ENCODE results near the gene KCNJ16. TPM values are rescaled to one million over a fixed set of nuclear protein-coding genes. Genes with fewer than 3 reads are reported as not detected.

KCNJ16 gene
- total RNA-seq, 1 experiment from 2014 or later: not detected

GRCh38 chr17:70158180-70158579 lies 83.2 kb downstream of the KCNJ16 start:
- H3K27ac ChIP-seq (ENCODE audit: low read length): no peak overlapping the region
- no peak for DNase-seq (ENCODE audit: low read depth, low spot score)
- no peaks in the 10 kb centered on the region for H3K27me3 ChIP-seq (ENCODE audit: control insufficient read depth, insufficient read depth, low read length)
- H3K36me3 ChIP-seq (ENCODE audit: control insufficient read depth, insufficient read depth, low read length): no peaks in the 10 kb centered on the region
- no peaks in the 10 kb centered on the region for H3K9me3 ChIP-seq (ENCODE audit: control insufficient read depth, insufficient read depth, low read depth, low read length)
- no peaks in the 10 kb centered on the region for H3K4me1 ChIP-seq (ENCODE audit: control insufficient read depth, insufficient read depth, low read length)
- ChIA-PET POLR2A (no interaction called here), CTCF (no interaction called here)
- BruUV-seq (replicated peaks): no TSS peak
- TF ChIP-seq POLR2AphosphoS5 (IDR thresholded peaks at IDR 0.05; ENCODE audit: low read depth, low read length): no peak
- no peak for TF ChIP-seq REST (IDR thresholded peaks at IDR 0.05; ENCODE audit: insufficient read depth in 1 of 2, low read depth in 2 of 2, low read length in 1 of 2)
- TF ChIP-seq CTCF (IDR thresholded peaks at IDR 0.05): no peak
- TF ChIP-seq SIN3A (IDR thresholded peaks at IDR 0.05; ENCODE audit: borderline replicate concordance, insufficient read depth, low read depth, low read length): no peak
- TF ChIP-seq TCF7L2 (IDR thresholded peaks at IDR 0.05; ENCODE audit: low read depth, low read length): no peak
- intact Hi-C loops (cut with micrococcal nuclease; ENCODE audit: unreplicated experiment) (no loop called here), in situ Hi-C loops (cut with HindIII; ENCODE audit: low pct_unique_long_range_greater_than_20kb, low sequenced_read_pairs) (no loop called here)
- no peak overlapping the region for H3K4me3 ChIP-seq (ENCODE audit: low read depth in 2 of 2, low read length in 2 of 2)
- no peak for ATAC-seq

GRCh38 chr17:70158591-70158990 lies 83.6 kb downstream of the KCNJ16 start:
- intact Hi-C loops (cut with micrococcal nuclease; ENCODE audit: unreplicated experiment): no loop called here
- DNase-seq (ENCODE audit: low read depth, low spot score): no peak
- ChIA-PET CTCF (no interaction called here), POLR2A (no interaction called here)
- no peak for ATAC-seq
- Histone ChIP-seq H3K27me3 (ENCODE audit: control insufficient read depth, insufficient read depth, low read length) (no peaks in the 10 kb centered on the region), H3K27ac (ENCODE audit: low read length) (no peak overlapping the region), H3K36me3 (ENCODE audit: control insufficient read depth, insufficient read depth, low read length) (no peaks in the 10 kb centered on the region), H3K4me1 (ENCODE audit: control insufficient read depth, insufficient read depth, low read length) (no peaks in the 10 kb centered on the region), H3K9me3 (ENCODE audit: control insufficient read depth, insufficient read depth, low read depth, low read length) (no peaks in the 10 kb centered on the region), H3K4me3 (ENCODE audit: low read depth in 2 of 2, low read length in 2 of 2) (no peak overlapping the region)
- no peak for TF ChIP-seq REST (IDR thresholded peaks at IDR 0.05; ENCODE audit: insufficient read depth in 1 of 2, low read depth in 2 of 2, low read length in 1 of 2)
- no peak for TF ChIP-seq TCF7L2 (IDR thresholded peaks at IDR 0.05; ENCODE audit: low read depth, low read length)
- no peak for TF ChIP-seq CTCF (IDR thresholded peaks at IDR 0.05)
- TF ChIP-seq SIN3A (IDR thresholded peaks at IDR 0.05; ENCODE audit: borderline replicate concordance, insufficient read depth, low read depth, low read length): no peak
- TF ChIP-seq POLR2AphosphoS5 (IDR thresholded peaks at IDR 0.05; ENCODE audit: low read depth, low read length): no peak
- BruUV-seq (replicated peaks): no TSS peak
- in situ Hi-C loops (cut with HindIII; ENCODE audit: low pct_unique_long_range_greater_than_20kb, low sequenced_read_pairs): no loop called here
